Fibroblast of mammary gland (primary cell): ENCODE results near the gene NRP2.

Source experiments
- DNase-seq: peaks from one replicate; pipeline ENCODE4 v3.0.0-alpha.2; 2010; ENCODE audit warnings: low read depth
- H3K4me3 ChIP-seq: 2 replicates; pipeline ENCODE4 v1.5.1; 2011; ENCODE audit warnings: low read depth, mild to moderate bottlenecking, low read length, moderate library complexity; ENCODE audit not compliant: control insufficient read depth
- CTCF ChIP-seq: conservative IDR thresholded peaks from 2 replicates; pipeline ENCODE4 v1.5.1; 2011; ENCODE audit warnings: low read depth, low read length, inconsistent platforms; ENCODE audit not compliant: control insufficient read depth, insufficient read depth

NRP2 gene

GRCh38 chr2:205789906-205790305 is 107.6 kb downstream of the NRP2 start:
- no peak for TF ChIP-seq CTCF
- no peak overlapping the region for H3K4me3 ChIP-seq
- no peak for DNase-seq

GRCh38 chr2:205792908-205793307 is 110.6 kb downstream of the NRP2 start:
- no peak for DNase-seq
- no peak for TF ChIP-seq CTCF
- no peak overlapping the region for H3K4me3 ChIP-seq

- no peak for TF ChIP-seq CTCF
- no peak for DNase-seq
- H3K4me3 ChIP-seq = no peak overlapping the region
Measured at GRCh38 chr2:205796805-205797313, 114.6 kb downstream of the NRP2 start.

GRCh38 chr2:205797866-205798265 is 115.6 kb downstream of the NRP2 start:
- no peak for TF ChIP-seq CTCF
- no peak overlapping the region for H3K4me3 ChIP-seq
- DNase-seq = no peak

- TF ChIP-seq CTCF = no peak
Measured at GRCh38 chr2:205800224-205800623, 117.9 kb downstream of the NRP2 start.

GRCh38 chr2:205800773-205801172 is 118.5 kb downstream of the NRP2 start:
- peak; percentile 64 for DNase-seq
- no peak overlapping the region for H3K4me3 ChIP-seq
- no peak for TF ChIP-seq CTCF

More at GRCh38 chr2:205800224-205800623, 117.9 kb downstream of the NRP2 start:
- no peak for DNase-seq
- no peak overlapping the region for H3K4me3 ChIP-seq

GRCh38 chr2:205802065-205802464 is 119.8 kb downstream of the NRP2 start:
- no peak overlapping the region for H3K4me3 ChIP-seq
- no peak for TF ChIP-seq CTCF

More at GRCh38 chr2:205802065-205802464, 119.8 kb downstream of the NRP2 start:
- no peak for DNase-seq
